IgD-negative memory B cell (primary cell): Measurements from ENCODE around the gene ST3GAL5. TPM values are rescaled to one million over a fixed set of nuclear protein-coding genes. Genes with fewer than 3 reads are reported as not detected.
A peak's percentile ranks its signal among the peaks of the same experiment; 100 is the strongest.

Source experiments
- H3K27ac Mint-ChIP-seq, 3 donors: one replicate each; pipeline ENCODE4 v1.8.0; 2020 to 2022; ENCODE audit warnings: mild to moderate bottlenecking in 3 of 3, mixed read lengths in 3 of 3, moderate library complexity in 1 of 3
- H3K27me3 Mint-ChIP-seq: one replicate; pipeline ENCODE4 v1.8.0; 2021; ENCODE audit warnings: mixed read lengths
- H3K36me3 Mint-ChIP-seq: one replicate; pipeline ENCODE4 v1.8.0; 2020; ENCODE audit warnings: mild to moderate bottlenecking, mixed read lengths
- H3K4me1 Mint-ChIP-seq, 3 donors: one replicate each; pipeline ENCODE4 v1.8.0; 2020 to 2022; ENCODE audit warnings: mixed read lengths in 3 of 3, mild to moderate bottlenecking in 1 of 3
- H3K4me3 Mint-ChIP-seq, 4 donors: one replicate each; pipeline ENCODE4 v1.8.0; 2020 to 2022; ENCODE audit warnings: mild to moderate bottlenecking in 4 of 4, mixed read lengths in 4 of 4, moderate library complexity in 3 of 4
- H3K9me3 Mint-ChIP-seq, 3 donors: one replicate each; pipeline ENCODE4 v1.8.0; 2020 to 2021; ENCODE audit warnings: mixed read lengths in 3 of 3, mild to moderate bottlenecking in 1 of 3
- polyA plus RNA-seq: library from polyadenylated mRNA; unstranded; fragments of 300-500 nt; fragmentation: Illumina TruSeq; gene quantifications from one replicate; pipeline ENCODE4 v1.2.3, GENCODE V29; 2021

The ST3GAL5 gene
- polyA plus RNA-seq, 1 donor from 2014 or later = 38.2 TPM

DNA sequence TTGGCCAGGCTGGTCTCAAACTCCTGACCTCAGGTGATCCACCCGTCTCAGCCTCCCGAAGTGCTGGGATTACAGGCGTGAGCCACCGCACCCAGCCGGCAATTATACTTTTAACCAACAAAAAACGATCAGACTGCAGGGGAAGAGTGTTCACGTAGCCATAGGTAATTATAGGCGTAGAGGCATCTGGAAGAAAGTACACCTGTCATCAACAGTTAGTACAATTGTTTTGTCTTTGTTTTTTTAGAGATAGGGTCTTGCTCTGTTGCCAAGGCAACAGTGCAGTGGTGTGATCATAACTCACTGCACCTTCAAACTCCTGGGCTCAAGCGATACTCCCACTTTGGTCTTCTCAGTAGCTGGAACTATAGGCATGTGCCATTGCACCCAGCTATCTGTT lies 20.0 kb downstream of the ST3GAL5 start:
- Mint-ChIP-seq H3K27me3 (no peaks in the 10 kb centered on the region), H3K4me3 (no peak overlapping the region), H3K36me3 (peaks cover 8% of the 10 kb centered on the region), H3K9me3 (no peaks in the 10 kb centered on the region), H3K4me1 (peaks cover 37 to 51% (median 41%) of the 10 kb centered on the region in 3 donors), H3K27ac (peak overlapping the region in 2 of 3 donors; percentile 8 to 69)

GRCh38 chr2:85867556-85868292 lies 21.1 kb downstream of the ST3GAL5 start:
- no peaks in the 10 kb centered on the region for H3K9me3 Mint-ChIP-seq
- peaks cover 7% of the 10 kb centered on the region for H3K36me3 Mint-ChIP-seq
- H3K4me3 Mint-ChIP-seq = no peak overlapping the region
- H3K27me3 Mint-ChIP-seq = no peaks in the 10 kb centered on the region
- H3K4me1 Mint-ChIP-seq = peaks cover 39 to 50% (median 42%) of the 10 kb centered on the region in 3 donors
- peak overlapping the region in 1 of 3 donors; percentile 61 for H3K27ac Mint-ChIP-seq

DNA sequence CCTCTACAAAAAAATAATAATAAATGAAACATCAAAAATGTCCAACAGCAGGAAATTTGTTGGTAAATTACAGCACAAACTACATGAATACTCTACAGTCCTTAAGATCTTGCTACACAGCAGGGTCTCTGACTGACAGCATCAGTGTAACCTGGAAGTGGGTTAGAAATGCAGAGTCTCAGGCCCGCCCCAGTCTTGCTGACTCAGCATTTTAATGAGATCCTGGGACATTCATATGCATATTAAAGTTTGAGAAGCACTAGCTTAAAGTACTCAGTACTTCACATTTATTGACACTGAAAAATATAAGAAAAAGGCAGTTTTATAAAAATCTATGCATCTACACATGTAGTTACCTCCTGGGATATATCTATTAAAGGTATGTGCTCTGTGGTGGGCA lies 21.7 kb downstream of the ST3GAL5 start:
- Mint-ChIP-seq H3K9me3 (no peaks in the 10 kb centered on the region), H3K4me3 (no peak overlapping the region), H3K27ac (peak overlapping the region in 1 of 3 donors; percentile 61), H3K4me1 (peaks cover 44 to 53% (median 45%) of the 10 kb centered on the region in 3 donors), H3K36me3 (peaks cover 7% of the 10 kb centered on the region), H3K27me3 (no peaks in the 10 kb centered on the region)

DNA sequence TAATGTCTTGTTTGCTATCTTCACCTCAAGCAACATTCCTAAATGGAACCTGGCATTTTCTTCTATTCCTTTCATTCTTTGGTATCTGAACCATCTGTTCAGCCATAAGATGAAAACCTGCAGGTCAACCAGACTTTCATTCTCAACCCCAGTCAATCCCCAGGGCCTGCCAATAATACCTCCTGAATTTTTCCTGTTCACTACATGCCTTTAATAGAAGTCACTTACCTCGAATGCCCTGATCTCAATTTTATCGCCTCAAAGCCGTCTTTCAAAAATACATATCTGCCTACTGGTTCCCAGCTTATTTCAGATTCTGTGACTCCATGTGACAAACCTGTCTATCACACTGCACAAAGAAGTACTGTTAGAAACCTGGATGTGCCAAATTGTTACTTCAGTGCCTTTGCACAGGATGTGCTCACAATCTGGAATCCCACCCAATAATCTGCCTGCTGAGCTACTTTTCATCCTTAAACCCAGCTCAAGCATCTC lies 22.6 kb downstream of the ST3GAL5 start:
- H3K9me3 Mint-ChIP-seq = no peaks in the 10 kb centered on the region
- H3K36me3 Mint-ChIP-seq = peaks cover 7% of the 10 kb centered on the region
- peak overlapping the region; percentile 40 to 61 (median 60) for H3K27ac Mint-ChIP-seq
- H3K27me3 Mint-ChIP-seq = no peaks in the 10 kb centered on the region
- H3K4me3 Mint-ChIP-seq = peak overlapping the region in 2 of 4 donors; percentile 8 to 30
- H3K4me1 Mint-ChIP-seq = peaks cover 50 to 55% (median 54%) of the 10 kb centered on the region in 3 donors

DNA sequence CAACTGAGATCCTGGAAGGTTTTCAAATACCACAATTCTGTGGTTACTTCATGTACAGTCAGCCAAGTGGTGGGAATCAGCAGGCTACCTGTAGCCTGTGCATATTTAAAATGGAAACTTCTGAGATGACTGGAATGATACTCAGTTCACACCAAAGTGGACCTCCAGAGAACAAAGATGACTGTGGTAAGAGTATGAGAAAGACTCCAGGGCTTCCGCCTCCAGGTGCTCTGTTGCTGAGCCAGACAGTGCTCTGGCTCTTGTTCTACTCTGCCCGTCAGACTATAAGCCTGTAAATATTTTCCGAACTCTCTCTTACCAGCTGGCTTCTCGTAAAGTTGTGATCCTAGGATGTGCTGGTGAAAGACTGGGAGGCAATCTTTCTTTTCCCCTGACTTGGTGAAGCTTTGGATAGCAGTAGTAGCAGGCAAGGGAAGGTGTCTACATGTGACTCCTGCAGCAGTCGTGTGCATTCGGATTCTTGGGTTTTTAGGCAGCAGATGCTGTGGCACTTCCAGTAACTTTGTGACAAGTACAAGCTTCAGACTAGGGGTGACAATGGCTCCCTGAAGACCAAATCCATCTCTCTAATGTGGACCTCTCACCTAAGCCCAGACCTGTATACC lies 23.1 kb downstream of the ST3GAL5 start:
- Mint-ChIP-seq H3K4me1 (peaks cover 54 to 59% (median 58%) of the 10 kb centered on the region in 3 donors), H3K27ac (peak overlapping the region; percentile 40 to 64 (median 61)), H3K9me3 (no peaks in the 10 kb centered on the region), H3K27me3 (no peaks in the 10 kb centered on the region), H3K36me3 (peaks cover 10% of the 10 kb centered on the region), H3K4me3 (peak overlapping the region in 2 of 4 donors; percentile 8 to 30)

GRCh38 chr2:85864654-85865053 lies 24.1 kb downstream of the ST3GAL5 start:
- Mint-ChIP-seq H3K36me3 (peaks cover 8% of the 10 kb centered on the region), H3K9me3 (no peaks in the 10 kb centered on the region), H3K27me3 (no peaks in the 10 kb centered on the region), H3K4me3 (peak overlapping the region in 2 of 4 donors; percentile 17 to 73), H3K4me1 (peaks cover 52 to 59% (median 56%) of the 10 kb centered on the region in 3 donors), H3K27ac (peak overlapping the region in 2 of 3 donors; percentile 39 to 61)

- H3K27ac Mint-ChIP-seq = peak overlapping the region; percentile 88 to 96 (median 91)
- peaks cover 56 to 59% (median 57%) of the 10 kb centered on the region in 3 donors for H3K4me1 Mint-ChIP-seq
- H3K36me3 Mint-ChIP-seq = peaks cover 12% of the 10 kb centered on the region
- H3K9me3 Mint-ChIP-seq = no peaks in the 10 kb centered on the region
- peak overlapping the region in 3 of 4 donors; percentile 81 to 91 (median 82) for H3K4me3 Mint-ChIP-seq
- H3K27me3 Mint-ChIP-seq = no peaks in the 10 kb centered on the region
These were observed 26.4 kb downstream of the ST3GAL5 start for GRCh38 chr2:85862426-85862825.

DNA sequence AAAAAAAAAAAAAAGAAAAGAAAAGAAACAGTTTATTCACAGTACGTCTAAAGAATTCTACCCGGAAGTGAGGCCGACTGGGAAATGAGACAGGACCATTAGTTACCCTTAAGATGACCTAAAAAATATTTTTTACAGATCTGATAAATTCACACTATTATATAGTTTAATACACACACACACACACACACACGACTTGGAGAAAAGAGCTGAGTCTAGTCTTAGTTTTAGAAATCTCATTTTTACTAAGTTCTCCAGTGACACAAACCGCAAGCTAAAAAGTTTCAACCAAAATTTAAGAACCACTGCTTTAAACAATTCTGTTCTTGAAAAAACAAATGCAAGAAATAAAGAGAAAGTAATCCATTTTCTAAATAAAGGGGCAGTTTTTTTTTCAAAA lies 27.1 kb downstream of the ST3GAL5 start:
- Mint-ChIP-seq H3K4me1 (peaks cover 52 to 55% (median 53%) of the 10 kb centered on the region in 3 donors), H3K27me3 (no peaks in the 10 kb centered on the region), H3K36me3 (peaks cover 14% of the 10 kb centered on the region), H3K9me3 (no peaks in the 10 kb centered on the region), H3K4me3 (peak overlapping the region; percentile 46 to 91 (median 82)), H3K27ac (peak overlapping the region; percentile 88 to 96 (median 91))

GRCh38 chr2:85861180-85861579 lies 27.6 kb downstream of the ST3GAL5 start:
- Mint-ChIP-seq H3K27ac (peak overlapping the region; percentile 88 to 96 (median 91)), H3K4me3 (peak overlapping the region; percentile 46 to 91 (median 82)), H3K36me3 (peaks cover 14% of the 10 kb centered on the region)

DNA sequence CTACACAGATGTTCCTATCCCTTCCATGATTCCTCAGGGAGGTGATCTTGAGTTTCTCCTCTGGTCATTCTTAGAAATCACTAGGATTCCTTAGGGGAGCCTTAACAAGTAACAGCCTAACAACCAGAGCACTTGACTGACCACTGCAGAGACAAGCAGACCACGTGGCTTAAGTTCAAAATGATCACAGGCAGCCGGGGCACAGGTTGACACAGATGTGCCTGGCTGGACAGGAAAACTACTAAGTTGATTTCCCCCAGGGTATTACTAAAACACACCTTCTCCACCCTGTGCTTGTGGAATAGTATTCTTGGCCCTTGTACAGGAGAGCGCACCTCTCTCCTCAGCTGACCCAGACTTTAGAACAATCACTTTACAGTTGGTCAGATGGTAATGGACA lies 29.9 kb downstream of the ST3GAL5 start:
- H3K4me3 Mint-ChIP-seq = peak overlapping the region in 2 of 4 donors; percentile 3 to 69
- H3K9me3 Mint-ChIP-seq = peaks cover 3 to 11% (median 5%) of the 10 kb centered on the region in 3 donors
- H3K27ac Mint-ChIP-seq = peak overlapping the region; percentile 47 to 96 (median 66)
- H3K27me3 Mint-ChIP-seq = no peaks in the 10 kb centered on the region
- H3K4me1 Mint-ChIP-seq = peaks cover 48 to 50% (median 50%) of the 10 kb centered on the region in 3 donors
- peaks cover 23% of the 10 kb centered on the region for H3K36me3 Mint-ChIP-seq

More at GRCh38 chr2:85861180-85861579, 27.6 kb downstream of the ST3GAL5 start:
- Mint-ChIP-seq H3K9me3 (no peaks in the 10 kb centered on the region), H3K27me3 (no peaks in the 10 kb centered on the region), H3K4me1 (peaks cover 48 to 52% (median 48%) of the 10 kb centered on the region in 3 donors)

DNA sequence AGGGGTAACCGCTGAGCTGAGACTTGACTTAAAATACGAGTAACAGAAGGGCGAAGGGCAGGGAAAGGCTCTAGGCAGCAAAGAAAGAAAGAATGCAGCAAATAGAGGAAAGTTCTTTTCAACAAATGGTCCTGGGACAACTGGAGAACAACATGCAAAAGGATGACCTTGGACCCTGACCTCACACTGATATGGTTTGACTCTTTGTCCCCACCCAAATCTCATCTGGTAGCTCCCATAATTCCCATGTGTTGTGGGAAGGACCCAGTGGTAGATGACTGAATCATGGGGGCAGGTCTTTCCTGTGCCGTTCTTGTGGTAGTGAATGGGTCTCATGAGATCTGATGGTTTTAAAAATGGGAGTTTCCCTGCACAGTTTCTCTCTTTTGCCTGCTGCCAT lies 33.9 kb downstream of the ST3GAL5 start:
- Mint-ChIP-seq H3K4me3 (peak overlapping the region; percentile 49 to 92 (median 88)), H3K9me3 (peaks cover 3 to 11% (median 5%) of the 10 kb centered on the region in 3 donors), H3K27me3 (no peaks in the 10 kb centered on the region), H3K36me3 (peaks cover 20% of the 10 kb centered on the region), H3K27ac (peak overlapping the region; percentile 99 to 100 (median 99)), H3K4me1 (peaks cover 55 to 60% (median 55%) of the 10 kb centered on the region in 3 donors)

GRCh38 chr2:85854166-85854509 lies 34.7 kb downstream of the ST3GAL5 start:
- peak overlapping the region; percentile 83 to 92 (median 88) for H3K4me3 Mint-ChIP-seq
- no peaks in the 10 kb centered on the region for H3K27me3 Mint-ChIP-seq
- H3K4me1 Mint-ChIP-seq = peaks cover 54 to 59% (median 58%) of the 10 kb centered on the region in 3 donors
- peaks cover 3 to 11% (median 5%) of the 10 kb centered on the region in 3 donors for H3K9me3 Mint-ChIP-seq
- peaks cover 20% of the 10 kb centered on the region for H3K36me3 Mint-ChIP-seq
- peak overlapping the region; percentile 99 to 100 (median 99) for H3K27ac Mint-ChIP-seq

GRCh38 chr2:85853499-85854165 lies 35.2 kb downstream of the ST3GAL5 start:
- H3K36me3 Mint-ChIP-seq = peaks cover 17% of the 10 kb centered on the region
- H3K27ac Mint-ChIP-seq = peak overlapping the region; percentile 99 to 100 (median 99)
- no peaks in the 10 kb centered on the region for H3K27me3 Mint-ChIP-seq
- peaks cover 52 to 59% (median 56%) of the 10 kb centered on the region in 3 donors for H3K4me1 Mint-ChIP-seq
- H3K9me3 Mint-ChIP-seq = peaks cover 3 to 11% (median 5%) of the 10 kb centered on the region in 3 donors
- H3K4me3 Mint-ChIP-seq = peak overlapping the region; percentile 83 to 92 (median 88)

GRCh38 chr2:85852937-85853498 lies 35.8 kb downstream of the ST3GAL5 start:
- H3K4me3 Mint-ChIP-seq = peak overlapping the region; percentile 83 to 92 (median 88)
- H3K9me3 Mint-ChIP-seq = peaks cover 3 to 11% (median 5%) of the 10 kb centered on the region in 3 donors
- peaks cover 58 to 61% (median 58%) of the 10 kb centered on the region in 3 donors for H3K4me1 Mint-ChIP-seq
- H3K27ac Mint-ChIP-seq = peak overlapping the region; percentile 99 to 100 (median 99)
- H3K27me3 Mint-ChIP-seq = no peaks in the 10 kb centered on the region
- peaks cover 19% of the 10 kb centered on the region for H3K36me3 Mint-ChIP-seq
